Gastrocnemius medialis (tissue), 4 donors: ENCODE results near the gene RNF181. TPM values are rescaled to one million over a fixed set of nuclear protein-coding genes. Genes with fewer than 3 reads are reported as not detected.

ENCODE experiments used
- ATAC-seq, 2 donors: fragments of 150-250 bp; one replicate each; pipeline ENCODE4 v1.9.1; 2016
- DNase-seq, 2 donors: peaks; one replicate each; pipeline ENCODE4 v3.0.0-alpha.2; 2019
- H3K27ac ChIP-seq, 4 donors: fragments of 200-600 bp; sonication (generic); 1 replicate in 1 of 4; 2 replicates in 3 of 4; pipeline ENCODE4 v1.5.1; 2016 to 2018; ENCODE audit warnings: mild to moderate bottlenecking in 2 of 4, moderate library complexity in 1 of 4
- H3K27me3 ChIP-seq, 3 donors: fragments of 200-600 bp; sonication (generic) in 2 of 3; 1 replicate in 1 of 3; 2 replicates in 2 of 3; pipeline versions ENCODE4 v1.5.1 to v1.6.0; 2016 to 2019; ENCODE audit warnings: mild to moderate bottlenecking in 1 of 3, moderate library complexity in 1 of 3
- H3K36me3 ChIP-seq, 2 donors: fragments of 200-600 bp; sonication (generic) in 1 of 2; one replicate each; pipeline ENCODE4 v1.5.1; 2017 to 2018
- H3K4me1 ChIP-seq, 2 donors: fragments of 200-600 bp; sonication (generic) in 1 of 2; one replicate each; pipeline ENCODE4 v1.5.1; 2016 to 2017; ENCODE audit warnings: mild to moderate bottlenecking in 2 of 2
- H3K4me3 ChIP-seq, 4 donors: fragments of 200-600 bp; sonication (generic) in 3 of 4; 1 replicate in 1 of 4; 2 replicates in 3 of 4; pipeline ENCODE4 v1.5.1; 2016 to 2019; ENCODE audit warnings: mild to moderate bottlenecking in 2 of 4
- H3K9me3 ChIP-seq, 3 donors: fragments of 200-600 bp; sonication (generic) in 2 of 3; 1 replicate in 1 of 3; 2 replicates in 2 of 3; pipeline ENCODE4 v1.5.1; 2016 to 2019
- POLR2A ChIP-seq, 2 donors: fragments of 450-650 bp; IDR thresholded peaks; one replicate each; pipeline ENCODE4 v1.6.1; 2017; ENCODE audit warnings: antibody characterized with exemption in 2 of 2, mild to moderate bottlenecking in 2 of 2, moderate library complexity in 2 of 2
- in situ Hi-C, 4 donors: fragments of 200-750 bp; cut with MboI; loops; one replicate each; pipeline versions ENCODE4 v1.15.0 to v1.8.0; 2017; ENCODE audit warnings: low sequenced_read_pairs in 4 of 4
- intact Hi-C: fragments of 100-400 bp; cut with DNase I; formaldehyde crosslinking; loops from one replicate; pipeline ENCODE4 v1.15.1; 2023; ENCODE audit warnings: low total_unique reads
- total RNA-seq, 4 donors: library from RNA; depleted of rRNA; stranded (reverse); fragments of >200 nt; gene quantifications; one replicate each; pipeline versions ENCODE4 v1.1.0 to v1.2.3, GENCODE V29; 2016
- TF ChIP-seq, protein P1 (sequence below), 5 experiments: fragments of 450-650 bp in 3 of 5; fragments of 200-600 bp in 2 of 5; sonication (generic) in 2 of 5; IDR thresholded peaks in 4 of 5; conservative IDR thresholded peaks in 1 of 5; 1 replicate in 4 of 5; 2 replicates in 1 of 5; pipeline ENCODE4 v1.5.1; 2016 to 2019; ENCODE audit warnings: antibody characterized with exemption in 5 of 5, mild to moderate bottlenecking in 3 of 5, moderate library complexity in 3 of 5

The RNF181 gene
- total RNA-seq, 4 donors from 2014 or later: 207 to 235 (median 215) TPM

DNA sequence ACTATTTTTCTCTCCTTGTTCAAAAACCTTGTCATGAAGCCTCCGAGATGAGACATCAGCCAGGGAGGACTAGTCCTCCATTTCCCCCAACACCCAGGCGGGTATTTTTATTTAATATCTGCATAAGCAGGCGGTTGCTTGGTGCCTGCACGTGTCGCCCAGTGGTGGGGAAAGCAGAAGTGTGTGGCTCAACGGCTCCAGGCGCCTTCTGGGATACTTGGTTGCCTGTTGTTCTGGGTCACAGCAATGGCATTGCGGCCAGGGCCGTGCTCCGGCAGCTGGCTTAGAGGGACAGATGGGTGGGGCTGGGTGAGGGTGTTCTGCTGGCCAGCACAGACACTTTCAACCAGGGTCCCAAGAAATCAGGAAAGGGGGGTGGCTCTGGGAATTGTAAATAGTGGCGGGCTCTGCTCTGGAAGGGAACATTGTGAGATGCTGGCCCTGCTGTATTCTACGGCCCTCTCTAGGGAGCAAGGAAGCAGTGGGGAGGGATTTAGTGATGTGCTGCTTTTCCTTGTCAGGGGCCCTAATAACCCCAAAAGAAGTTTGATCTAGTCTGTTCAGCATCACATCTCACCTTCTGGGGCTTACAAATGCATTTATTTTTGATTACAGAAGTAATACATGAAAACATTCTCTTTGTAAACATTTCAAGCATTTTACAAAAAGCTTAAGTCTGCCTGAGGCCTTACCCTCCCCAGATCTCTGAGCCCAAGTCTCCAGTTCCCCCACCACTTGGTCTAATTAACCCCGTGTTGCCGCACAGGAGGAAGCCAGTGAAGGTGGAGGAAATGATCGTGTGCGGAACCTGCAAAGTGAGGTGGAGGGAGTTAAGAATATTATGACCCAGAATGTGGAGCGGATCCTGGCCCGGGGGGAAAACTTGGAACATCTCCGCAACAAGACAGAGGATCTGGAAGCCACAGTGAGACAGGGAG lies 17.0 kb upstream of the RNF181 start:
- TF ChIP-seq POLR2A (IDR thresholded peaks at IDR 0.05): peak in 1 of 2 donors; percentile 12
- TF ChIP-seq, protein P1, sequence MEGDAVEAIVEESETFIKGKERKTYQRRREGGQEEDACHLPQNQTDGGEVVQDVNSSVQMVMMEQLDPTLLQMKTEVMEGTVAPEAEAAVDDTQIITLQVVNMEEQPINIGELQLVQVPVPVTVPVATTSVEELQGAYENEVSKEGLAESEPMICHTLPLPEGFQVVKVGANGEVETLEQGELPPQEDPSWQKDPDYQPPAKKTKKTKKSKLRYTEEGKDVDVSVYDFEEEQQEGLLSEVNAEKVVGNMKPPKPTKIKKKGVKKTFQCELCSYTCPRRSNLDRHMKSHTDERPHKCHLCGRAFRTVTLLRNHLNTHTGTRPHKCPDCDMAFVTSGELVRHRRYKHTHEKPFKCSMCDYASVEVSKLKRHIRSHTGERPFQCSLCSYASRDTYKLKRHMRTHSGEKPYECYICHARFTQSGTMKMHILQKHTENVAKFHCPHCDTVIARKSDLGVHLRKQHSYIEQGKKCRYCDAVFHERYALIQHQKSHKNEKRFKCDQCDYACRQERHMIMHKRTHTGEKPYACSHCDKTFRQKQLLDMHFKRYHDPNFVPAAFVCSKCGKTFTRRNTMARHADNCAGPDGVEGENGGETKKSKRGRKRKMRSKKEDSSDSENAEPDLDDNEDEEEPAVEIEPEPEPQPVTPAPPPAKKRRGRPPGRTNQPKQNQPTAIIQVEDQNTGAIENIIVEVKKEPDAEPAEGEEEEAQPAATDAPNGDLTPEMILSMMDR (IDR thresholded peaks at IDR 0.05 in 4 of 5, conservative IDR thresholded peaks at IDR 0.05 in 1 of 5): no peak
- DNase-seq (peak; percentile 64 to 83), ATAC-seq (peak; percentile 74 to 84)
- Histone ChIP-seq H3K27me3 (no peaks in the 10 kb centered on the region), H3K9me3 (no peaks in the 10 kb centered on the region), H3K36me3 (no peaks in the 10 kb centered on the region), H3K4me1 (peaks cover 28 to 35% of the 10 kb centered on the region in 2 donors), H3K27ac (peak overlapping the region; percentile 73 to 92 (median 82)), H3K4me3 (peak overlapping the region; percentile 8 to 46 (median 26))
- intact Hi-C loops (no loop called here), in situ Hi-C loops (no loop called here)

DNA sequence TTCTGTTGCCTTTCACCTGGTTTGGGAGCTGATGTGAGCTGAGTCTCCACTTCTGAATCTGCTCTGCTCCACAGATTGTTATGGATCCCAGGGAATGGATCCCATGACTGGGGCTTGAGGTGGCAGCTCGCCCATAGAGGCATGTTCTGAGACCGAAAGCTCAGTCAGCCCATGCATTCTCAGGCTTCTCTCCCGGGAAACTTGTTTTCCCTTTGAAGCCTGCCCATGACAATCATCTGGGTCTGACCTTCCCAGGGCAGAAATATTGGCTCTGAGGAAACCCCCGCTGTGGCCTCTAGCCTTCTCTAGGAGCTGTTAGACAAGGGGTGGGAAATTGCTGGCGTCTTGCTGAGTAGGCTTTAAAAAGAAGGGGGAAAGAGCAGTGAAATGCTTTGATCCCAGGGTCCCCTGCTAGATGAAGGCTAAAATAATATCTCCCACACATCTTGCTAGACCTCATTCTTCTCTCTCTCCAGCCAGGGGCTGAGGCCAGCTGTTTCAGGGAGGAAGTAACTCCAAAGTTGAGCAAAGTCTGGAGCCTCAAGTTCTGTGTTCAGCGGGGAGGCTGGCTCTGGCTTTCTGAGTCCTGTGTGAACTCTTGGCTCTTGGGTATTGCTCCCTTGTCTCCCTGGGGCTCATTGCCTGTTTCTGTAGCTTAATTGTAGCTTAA lies 16.1 kb upstream of the RNF181 start:
- H3K4me1 ChIP-seq: peaks cover 34 to 38% of the 10 kb centered on the region in 2 donors
- ATAC-seq: no peak
- H3K27ac ChIP-seq: peak overlapping the region; percentile 73 to 92 (median 82)

DNA sequence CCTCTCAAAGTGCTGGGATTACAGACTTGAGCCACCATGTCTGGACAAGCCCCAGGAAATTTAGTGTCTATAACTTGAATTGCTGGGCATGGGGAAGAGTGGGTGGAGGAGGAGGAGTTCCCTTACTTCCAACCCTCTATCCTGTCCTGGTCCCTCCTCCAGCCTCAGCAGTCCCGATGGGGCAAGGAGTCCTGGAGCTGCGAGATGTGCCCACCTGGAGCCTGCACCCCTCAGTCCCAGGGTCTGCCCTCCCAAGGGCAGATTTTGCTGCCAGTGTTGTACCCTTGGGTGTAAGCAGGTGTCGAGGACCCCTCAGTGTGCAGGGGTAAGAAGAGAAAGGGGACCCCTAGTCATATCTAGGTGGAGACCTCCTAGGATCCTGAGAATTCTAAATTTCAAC lies 15.3 kb upstream of the RNF181 start:
- no peak overlapping the region for H3K4me3 ChIP-seq
- H3K27ac ChIP-seq: peak overlapping the region; percentile 73 to 92 (median 82)
- peaks cover 38 to 44% of the 10 kb centered on the region in 2 donors for H3K4me1 ChIP-seq
- TF ChIP-seq POLR2A (IDR thresholded peaks at IDR 0.05): no peak
- TF ChIP-seq, protein P1 (IDR thresholded peaks at IDR 0.05 in 4 of 5, conservative IDR thresholded peaks at IDR 0.05 in 1 of 5): no peak
- in situ Hi-C loops (no loop called here), intact Hi-C loops (no loop called here)
- no peaks in the 10 kb centered on the region for H3K27me3 ChIP-seq
- H3K36me3 ChIP-seq: no peaks in the 10 kb centered on the region
- ATAC-seq (no peak), DNase-seq (no peak)
- H3K9me3 ChIP-seq: no peaks in the 10 kb centered on the region

More for the DNA sequence above, 16.1 kb upstream of the RNF181 start:
- Histone ChIP-seq H3K36me3 (no peaks in the 10 kb centered on the region), H3K9me3 (no peaks in the 10 kb centered on the region), H3K4me3 (peak overlapping the region in 1 of 4 donors; percentile 32), H3K27me3 (no peaks in the 10 kb centered on the region)
- intact Hi-C loops (no loop called here), in situ Hi-C loops (no loop called here)
- DNase-seq: no peak
- no peak for TF ChIP-seq POLR2A (IDR thresholded peaks at IDR 0.05)
- TF ChIP-seq, protein P1 (IDR thresholded peaks at IDR 0.05 in 4 of 5, conservative IDR thresholded peaks at IDR 0.05 in 1 of 5): no peak

DNA sequence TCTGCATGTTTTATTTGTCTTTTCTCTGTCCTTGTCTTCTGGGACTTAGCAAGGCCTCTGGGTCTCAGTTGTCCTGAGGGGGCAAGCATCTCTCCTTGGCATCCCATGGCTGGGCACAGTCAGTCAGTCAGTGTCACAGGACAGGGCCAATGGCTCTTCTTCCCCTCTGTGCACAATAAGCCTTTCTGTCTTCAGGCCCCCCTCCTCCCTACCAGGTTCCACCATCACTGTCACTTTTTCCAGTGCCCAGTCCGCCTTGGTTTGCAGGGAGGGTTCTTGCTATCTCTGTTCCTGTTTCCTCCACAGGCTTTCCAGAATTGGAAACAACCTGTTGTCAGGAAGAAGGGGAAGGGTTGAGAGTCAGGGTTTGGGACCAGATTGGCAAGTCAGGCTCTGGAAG lies 13.1 kb upstream of the RNF181 start:
- Histone ChIP-seq H3K4me1 (peaks cover 57 to 62% of the 10 kb centered on the region in 2 donors), H3K27ac (peak overlapping the region in 2 of 4 donors; percentile 89 to 98), H3K9me3 (no peaks in the 10 kb centered on the region), H3K4me3 (no peak overlapping the region), H3K27me3 (no peaks in the 10 kb centered on the region), H3K36me3 (no peaks in the 10 kb centered on the region)
- intact Hi-C loops (no loop called here), in situ Hi-C loops (no loop called here)
- DNase-seq (no peak), ATAC-seq (no peak)
- TF ChIP-seq, protein P1 (IDR thresholded peaks at IDR 0.05 in 4 of 5, conservative IDR thresholded peaks at IDR 0.05 in 1 of 5): no peak
- TF ChIP-seq POLR2A (IDR thresholded peaks at IDR 0.05): no peak
